HL-60 (cell line): ENCODE data around the gene GJB5.

Experiments used
- GABPA ChIP-seq: IDR thresholded peaks from 2 replicates; pipeline ENCODE4 v1.6.1; 2012; ENCODE audit warnings: low read depth
- POLR2AphosphoS5 ChIP-seq: IDR thresholded peaks from 2 replicates; pipeline ENCODE4 v1.6.1; 2012; ENCODE audit warnings: low read depth
- TF ChIP-seq, protein P1 (sequence below): IDR thresholded peaks from one replicate; pipeline ENCODE4 v1.5.1; 2011; ENCODE audit warnings: low read length, control low read depth, inconsistent platforms; ENCODE audit not compliant: insufficient read depth

GRCh38 chr1:34785231-34785874 is 30.5 kb downstream of the GJB5 start:
- TF ChIP-seq GABPA (no peak), POLR2AphosphoS5 (no peak)
- TF ChIP-seq, protein P1, sequence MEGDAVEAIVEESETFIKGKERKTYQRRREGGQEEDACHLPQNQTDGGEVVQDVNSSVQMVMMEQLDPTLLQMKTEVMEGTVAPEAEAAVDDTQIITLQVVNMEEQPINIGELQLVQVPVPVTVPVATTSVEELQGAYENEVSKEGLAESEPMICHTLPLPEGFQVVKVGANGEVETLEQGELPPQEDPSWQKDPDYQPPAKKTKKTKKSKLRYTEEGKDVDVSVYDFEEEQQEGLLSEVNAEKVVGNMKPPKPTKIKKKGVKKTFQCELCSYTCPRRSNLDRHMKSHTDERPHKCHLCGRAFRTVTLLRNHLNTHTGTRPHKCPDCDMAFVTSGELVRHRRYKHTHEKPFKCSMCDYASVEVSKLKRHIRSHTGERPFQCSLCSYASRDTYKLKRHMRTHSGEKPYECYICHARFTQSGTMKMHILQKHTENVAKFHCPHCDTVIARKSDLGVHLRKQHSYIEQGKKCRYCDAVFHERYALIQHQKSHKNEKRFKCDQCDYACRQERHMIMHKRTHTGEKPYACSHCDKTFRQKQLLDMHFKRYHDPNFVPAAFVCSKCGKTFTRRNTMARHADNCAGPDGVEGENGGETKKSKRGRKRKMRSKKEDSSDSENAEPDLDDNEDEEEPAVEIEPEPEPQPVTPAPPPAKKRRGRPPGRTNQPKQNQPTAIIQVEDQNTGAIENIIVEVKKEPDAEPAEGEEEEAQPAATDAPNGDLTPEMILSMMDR = no peak
